Adrenal gland (tissue), 5 donors: ENCODE measurements around the gene EIPR1.

Source experiments
- CTCF ChIP-seq, 6 experiments: fragments of 450-650 bp in 4 of 6; fragments of 200-600 bp in 2 of 6; sonication (generic) in 1 of 6; IDR thresholded peaks; 1 replicate in 5 of 6; 2 replicates in 1 of 6; pipeline versions ENCODE4 v1.5.1 to v1.8.0; 2016 to 2021; ENCODE audit warnings: antibody characterized with exemption in 6 of 6, mild to moderate bottlenecking in 2 of 6, moderate library complexity in 1 of 6
- POLR2A ChIP-seq, 2 donors: fragments of 450-650 bp; IDR thresholded peaks; one replicate each; pipeline ENCODE4 v1.6.1; 2017; ENCODE audit warnings: antibody characterized with exemption in 2 of 2, mild to moderate bottlenecking in 2 of 2, moderate library complexity in 1 of 2
- donor health status: DM: no; HTN: no; CAD: no.

- no peak for TF ChIP-seq POLR2A (IDR thresholded peaks at IDR 0.05)
- no peak for TF ChIP-seq CTCF (IDR thresholded peaks at IDR 0.05)
Observed at GRCh38 chr2:3406501-3406900, 28.9 kb upstream of the EIPR1 start.
